Measurements from ENCODE around the gene MSH5. TPM values are rescaled to one million over a fixed set of nuclear protein-coding genes. Genes with fewer than 3 reads are reported as not detected.
A peak's percentile ranks its signal among the peaks of the same experiment; 100 is the strongest.

MSH5 gene
- total and polyA plus RNA-seq, 4 experiments from 2014 or later: 0.95 to 12.1 (median 7.3) TPM

- Mint-ChIP-seq H3K27ac (peak overlapping the region in 1 of 7 donors; percentile 15), H3K36me3 (no peaks in the 10 kb centered on the region), H3K4me1 (peaks cover 5 to 16% (median 12%) of the 10 kb centered on the region in 4 donors), H3K4me3 (no peak overlapping the region), H3K9me3 (no peaks in the 10 kb centered on the region), H3K27me3 (peaks cover 0 to 1% of the 10 kb centered on the region in 2 donors)
- Histone ChIP-seq H3K36me3 (ENCODE audit: insufficient read depth, low read length) (no peaks in the 10 kb centered on the region), H3K4me3 (ENCODE audit: low read length in 2 of 2) (no peak overlapping the region), H3K9me3 (ENCODE audit: control insufficient read depth in 1 of 2, low read length in 2 of 2) (no peaks in the 10 kb centered on the region), H3K27me3 (ENCODE audit: insufficient read depth, low read length) (no peaks in the 10 kb centered on the region), H3K4me1 (ENCODE audit: insufficient read depth, low read length) (peaks cover 11% of the 10 kb centered on the region), H3K27ac (ENCODE audit: low read depth, low read length) (no peak overlapping the region)
- intact Hi-C loops (cut with micrococcal nuclease): no loop called here
- no peak for DNase-seq
- ChIA-PET CTCF (ENCODE audit: partially characterized antibody) (interaction anchor here (2.2 kb wide), 1 partner anchor 118 kb away, joined by 9 read pairs; no protein-coding TSS in a partner anchor), POLR2A (ENCODE audit: partially characterized antibody) (interaction anchor here (0.8 to 1.6 kb wide), 3 partner anchors 9 to 118 kb away, joined by 3 to 9 read pairs (median 6); partner anchors contain the start of gene ABHD16A)
Measured at GRCh38 chr6:31712296-31712695, 27.5 kb upstream of the MSH5 start.

- Mint-ChIP-seq H3K4me1 (peaks cover 5 to 16% (median 12%) of the 10 kb centered on the region in 4 donors), H3K27ac (no peak overlapping the region), H3K27me3 (peaks cover 0 to 1% of the 10 kb centered on the region in 2 donors), H3K9me3 (no peaks in the 10 kb centered on the region), H3K4me3 (no peak overlapping the region), H3K36me3 (no peaks in the 10 kb centered on the region)
- Histone ChIP-seq H3K4me1 (ENCODE audit: insufficient read depth, low read length) (peaks cover 11% of the 10 kb centered on the region), H3K27me3 (ENCODE audit: insufficient read depth, low read length) (no peaks in the 10 kb centered on the region), H3K36me3 (ENCODE audit: insufficient read depth, low read length) (no peaks in the 10 kb centered on the region), H3K27ac (ENCODE audit: low read depth, low read length) (no peak overlapping the region), H3K4me3 (ENCODE audit: low read length in 2 of 2) (no peak overlapping the region), H3K9me3 (ENCODE audit: control insufficient read depth in 1 of 2, low read length in 2 of 2) (no peaks in the 10 kb centered on the region)
- CTCF ChIA-PET (ENCODE audit: partially characterized antibody): interaction anchor here (1.3 kb wide), 1 partner anchor 10 kb away, joined by 3 read pairs; the partner anchor contains the start of gene MPIG6B
- POLR2A ChIA-PET (ENCODE audit: partially characterized antibody): interaction anchor here (0.8 kb wide), 1 partner anchor 10 kb away, joined by 3 read pairs; the partner anchor contains the start of gene ABHD16A
- intact Hi-C loops (cut with micrococcal nuclease): no loop called here
- DNase-seq: no peak
Measured at GRCh38 chr6:31713465-31713864, 26.3 kb upstream of the MSH5 start.

- Histone ChIP-seq H3K9me3 (ENCODE audit: control insufficient read depth in 1 of 2, low read length in 2 of 2) (no peaks in the 10 kb centered on the region), H3K27me3 (ENCODE audit: insufficient read depth, low read length) (no peaks in the 10 kb centered on the region), H3K4me1 (ENCODE audit: insufficient read depth, low read length) (peaks cover 11% of the 10 kb centered on the region), H3K4me3 (ENCODE audit: low read length in 2 of 2) (no peak overlapping the region), H3K27ac (ENCODE audit: low read depth, low read length) (no peak overlapping the region), H3K36me3 (ENCODE audit: insufficient read depth, low read length) (no peaks in the 10 kb centered on the region)
- Mint-ChIP-seq H3K4me1 (peaks cover 5 to 16% (median 12%) of the 10 kb centered on the region in 4 donors), H3K27ac (peak overlapping the region in 1 of 7 donors; percentile 2), H3K4me3 (no peak overlapping the region), H3K27me3 (peaks cover 0 to 1% of the 10 kb centered on the region in 2 donors), H3K36me3 (no peaks in the 10 kb centered on the region), H3K9me3 (no peaks in the 10 kb centered on the region)
- intact Hi-C loops (cut with micrococcal nuclease): no loop called here
- CTCF ChIA-PET (ENCODE audit: partially characterized antibody): interaction anchor here (1.3 kb wide), 1 partner anchor 9 kb away, joined by 3 read pairs; the partner anchor contains the start of gene MPIG6B
- POLR2A ChIA-PET (ENCODE audit: partially characterized antibody): interaction anchor here (1.4 kb wide), 1 partner anchor 13 kb away, joined by 4 read pairs; no protein-coding TSS in a partner anchor
- no peak for DNase-seq
Measured at GRCh38 chr6:31713991-31714684, 25.7 kb upstream of the MSH5 start.

GRCh38 chr6:31715022-31715958 lies 24.5 kb upstream of the MSH5 start, which contains the start of gene LY6G6D:
Gene LY6G6D (plus strand): TSS chr6:31715348. CDS start chr6:31715356, 8 bp downstream.
- no peaks in the 10 kb centered on the region for H3K9me3 Mint-ChIP-seq
- CTCF ChIA-PET (ENCODE audit: partially characterized antibody): no interaction called here
- POLR2A ChIA-PET (ENCODE audit: partially characterized antibody): interaction anchor here (0.7 to 1.4 kb wide), 4 partner anchors 11 to 257 kb away, joined by 3 to 4 read pairs (median 3); partner anchors contain the start of gene C6orf47

GRCh38 chr6:31717499-31718222 lies 22.1 kb upstream of the MSH5 start:
- H3K4me3 ChIP-seq (ENCODE audit: low read length in 2 of 2): no peak overlapping the region
- H3K4me3 Mint-ChIP-seq: no peak overlapping the region
- no peaks in the 10 kb centered on the region for H3K27me3 ChIP-seq (ENCODE audit: insufficient read depth, low read length)
- H3K9me3 Mint-ChIP-seq: no peaks in the 10 kb centered on the region
- intact Hi-C loops (cut with micrococcal nuclease): no loop called here
- no peak for DNase-seq
- CTCF ChIA-PET (ENCODE audit: partially characterized antibody): no interaction called here
- no peaks in the 10 kb centered on the region for H3K36me3 Mint-ChIP-seq
- no peaks in the 10 kb centered on the region for H3K36me3 ChIP-seq (ENCODE audit: insufficient read depth, low read length)
- H3K27ac Mint-ChIP-seq: no peak overlapping the region
- POLR2A ChIA-PET (ENCODE audit: partially characterized antibody): no interaction called here
- no peaks in the 10 kb centered on the region for H3K4me1 ChIP-seq (ENCODE audit: insufficient read depth, low read length)
- no peaks in the 10 kb centered on the region for H3K9me3 ChIP-seq (ENCODE audit: control insufficient read depth in 1 of 2, low read length in 2 of 2)
- H3K4me1 Mint-ChIP-seq: peaks cover 0 to 2% (median 0%) of the 10 kb centered on the region in 4 donors
- peaks cover 0 to 2% of the 10 kb centered on the region in 2 donors for H3K27me3 Mint-ChIP-seq
- H3K27ac ChIP-seq (ENCODE audit: low read depth, low read length): no peak overlapping the region

More at GRCh38 chr6:31715022-31715958, 24.5 kb upstream of the MSH5 start, which contains the start of gene LY6G6D:
- Histone ChIP-seq H3K27me3 (ENCODE audit: insufficient read depth, low read length) (no peaks in the 10 kb centered on the region), H3K9me3 (ENCODE audit: control insufficient read depth in 1 of 2, low read length in 2 of 2) (no peaks in the 10 kb centered on the region), H3K36me3 (ENCODE audit: insufficient read depth, low read length) (no peaks in the 10 kb centered on the region), H3K4me3 (ENCODE audit: low read length in 2 of 2) (no peak within 1 kb of the TSS), H3K27ac (ENCODE audit: low read depth, low read length) (no peak within 1 kb of the TSS), H3K4me1 (ENCODE audit: insufficient read depth, low read length) (peaks cover 11% of the 10 kb centered on the region)
- H3K4me3 Mint-ChIP-seq: no peak within 1 kb of the TSS
- no peak for DNase-seq
- H3K27me3 Mint-ChIP-seq: peaks cover 0 to 1% of the 10 kb centered on the region in 2 donors
- intact Hi-C loops (cut with micrococcal nuclease): no loop called here
- no peak within 1 kb of the TSS for H3K27ac Mint-ChIP-seq
- H3K36me3 Mint-ChIP-seq: no peaks in the 10 kb centered on the region
- H3K4me1 Mint-ChIP-seq: peaks cover 5 to 16% (median 12%) of the 10 kb centered on the region in 4 donors

- Histone ChIP-seq H3K9me3 (ENCODE audit: control insufficient read depth in 1 of 2, low read length in 2 of 2) (no peaks in the 10 kb centered on the region), H3K4me1 (ENCODE audit: insufficient read depth, low read length) (no peaks in the 10 kb centered on the region), H3K27ac (ENCODE audit: low read depth, low read length) (no peak overlapping the region), H3K36me3 (ENCODE audit: insufficient read depth, low read length) (no peaks in the 10 kb centered on the region), H3K4me3 (ENCODE audit: low read length in 2 of 2) (no peak overlapping the region), H3K27me3 (ENCODE audit: insufficient read depth, low read length) (no peaks in the 10 kb centered on the region)
- H3K4me1 Mint-ChIP-seq: peaks cover 0 to 2% (median 1%) of the 10 kb centered on the region in 4 donors
- no peaks in the 10 kb centered on the region for H3K36me3 Mint-ChIP-seq
- ChIA-PET CTCF (ENCODE audit: partially characterized antibody) (no interaction called here), POLR2A (ENCODE audit: partially characterized antibody) (no interaction called here)
- peaks cover 0 to 2% of the 10 kb centered on the region in 2 donors for H3K27me3 Mint-ChIP-seq
- H3K4me3 Mint-ChIP-seq: no peak overlapping the region
- intact Hi-C loops (cut with micrococcal nuclease): no loop called here
- H3K9me3 Mint-ChIP-seq: no peaks in the 10 kb centered on the region
- no peak for DNase-seq
- peak overlapping the region in 1 of 7 donors; percentile 42 for H3K27ac Mint-ChIP-seq
Measured at GRCh38 chr6:31718265-31718664, 21.5 kb upstream of the MSH5 start.
